B cell (primary cell): Measurements from ENCODE around the gene ADSS2. TPM values are rescaled to one million over a fixed set of nuclear protein-coding genes. Genes with fewer than 3 reads are reported as not detected.

Experiments used
- ATAC-seq: fragments of 200-7000 bp; cut with Tn5 transposase; one replicate; pipeline ENCODE4 v1.10.0; 2021; ENCODE audit warnings: low read depth, mild to moderate bottlenecking, moderate number of reproducible peaks, moderate library complexity
- CTCF ChIA-PET: fragments of 350-600 bp; sonication (Branson Sonifier 250); formaldehyde crosslinking; loops from one replicate; lab custom pipeline; 2021; ENCODE audit warnings: antibody characterized with exemption, inconsistent platforms; lab: Charles Lee
- POLR2A ChIA-PET: fragments of 350-600 bp; sonication (Branson Sonifier 250); formaldehyde crosslinking; loops from one replicate; lab custom pipeline; 2021; ENCODE audit warnings: antibody characterized with exemption; lab: Charles Lee
- DNase-seq: peaks from one replicate; pipeline ENCODE4 v3.0.0; 2013
- H2AFZ ChIP-seq: 2 replicates; pipeline ENCODE4 v1.6.1; 2012; ENCODE audit warnings: mild to moderate bottlenecking, low read depth, low read length; ENCODE audit not compliant: insufficient read depth, poor library complexity, severe bottlenecking
- H3K27ac ChIP-seq, 2 donors: 1 replicate in 1 of 2; 2 replicates in 1 of 2; pipeline ENCODE4 v1.5.1; 2012 to 2013; ENCODE audit warnings: low read length in 2 of 2, mild to moderate bottlenecking in 2 of 2, moderate library complexity in 1 of 2
- H3K27me3 ChIP-seq, 4 experiments: fragments of 200-600 bp in 1 of 4; sonication (generic) in 1 of 4; replicated peaks in 1 of 4; 1 replicate in 2 of 4; 2 replicates in 2 of 4; pipeline versions ENCODE4 v1.6.1 to v1.7.0; 2013 to 2016; ENCODE audit warnings: low read length in 3 of 4, mild to moderate bottlenecking in 2 of 4, mixed read lengths in 1 of 4, moderate library complexity in 1 of 4; ENCODE audit not compliant: insufficient read depth in 4 of 4, control insufficient read depth in 3 of 4; ENCODE audit errors: control extremely low read depth in 1 of 4
- H3K36me3 ChIP-seq, 2 experiments: replicated peaks in 1 of 2; 1 replicate in 1 of 2; 2 replicates in 1 of 2; pipeline versions ENCODE4 v1.6.1 to v1.7.1; 2013; ENCODE audit warnings: low read length in 1 of 2; ENCODE audit not compliant: insufficient read depth in 2 of 2, control insufficient read depth in 1 of 2; ENCODE audit errors: control extremely low read depth in 1 of 2, extremely low read depth in 1 of 2
- H3K4me1 ChIP-seq, 2 donors: fragments of 200-600 bp in 1 of 2; sonication (generic) in 1 of 2; 1 replicate in 1 of 2; 2 replicates in 1 of 2; pipeline versions ENCODE4 v1.5.1 to v1.6.1; 2013 to 2017; ENCODE audit warnings: low read length in 2 of 2; ENCODE audit not compliant: control insufficient read depth in 2 of 2, insufficient read depth in 2 of 2
- H3K4me2 ChIP-seq: replicated peaks from 2 replicates; pipeline ENCODE3; 2012; ENCODE audit warnings: mild to moderate bottlenecking, low read depth, low read length; ENCODE audit not compliant: poor library complexity, severe bottlenecking
- H3K4me3 ChIP-seq, 5 experiments: fragments of 200-600 bp in 1 of 5; sonication (generic) in 1 of 5; 1 replicate in 3 of 5; 2 replicates in 2 of 5; pipeline versions ENCODE4 v1.5.1 to v1.7.0; 2011 to 2016; ENCODE audit warnings: low read length in 4 of 5, mild to moderate bottlenecking in 4 of 5, low read depth in 2 of 5, control low read depth in 1 of 5, moderate library complexity in 1 of 5; ENCODE audit not compliant: insufficient read depth in 1 of 5; ENCODE audit errors: control extremely low read depth in 1 of 5, extremely low read depth in 1 of 5
- H3K79me2 ChIP-seq: fragments of 200-600 bp; sonication (generic); one replicate; pipeline ENCODE4 v1.6.0; 2016; ENCODE audit warnings: low read length; ENCODE audit not compliant: control insufficient read depth, insufficient read depth
- H3K9ac ChIP-seq: fragments of 200-600 bp; sonication (generic); 2 replicates; pipeline ENCODE4 v1.6.1; 2017; ENCODE audit warnings: mild to moderate bottlenecking, low read length, moderate library complexity
- H3K9me3 ChIP-seq, 3 donors: one replicate each; pipeline versions ENCODE4 v1.6.1 to v1.7.1; 2013; ENCODE audit warnings: low read length in 2 of 3; ENCODE audit not compliant: control insufficient read depth in 2 of 3, insufficient read depth in 1 of 3; ENCODE audit errors: control extremely low read depth in 1 of 3
- H4K20me1 ChIP-seq: 2 replicates; pipeline ENCODE4 v1.6.0; 2012; ENCODE audit warnings: mild to moderate bottlenecking, low read length; ENCODE audit not compliant: insufficient read depth, control insufficient read depth, poor library complexity, severe bottlenecking
- H3K27ac Mint-ChIP-seq: one replicate; pipeline ENCODE4 v1.8.0; 2021; ENCODE audit warnings: mixed read lengths
- H3K27me3 Mint-ChIP-seq: one replicate; pipeline ENCODE4 v1.8.0; 2021; ENCODE audit warnings: mixed read lengths
- H3K4me1 Mint-ChIP-seq: one replicate; pipeline ENCODE4 v1.8.0; 2021; ENCODE audit warnings: mixed read lengths
- H3K4me3 Mint-ChIP-seq: one replicate; pipeline ENCODE4 v1.8.0; 2021; ENCODE audit warnings: mixed read lengths
- H3K9me3 Mint-ChIP-seq: one replicate; pipeline ENCODE4 v1.8.0; 2022; ENCODE audit warnings: mixed read lengths; ENCODE audit not compliant: insufficient read depth
- CTCF ChIP-seq: fragments of 200-600 bp; IDR thresholded peaks from one replicate; pipeline ENCODE4 v1.8.0; 2022; ENCODE audit warnings: antibody characterized with exemption, mild to moderate bottlenecking
- EZH2 ChIP-seq: IDR thresholded peaks from 2 replicates; pipeline ENCODE4 v1.6.1; 2012; ENCODE audit warnings: borderline replicate concordance, low read depth, mild to moderate bottlenecking, moderate library complexity, low read length; ENCODE audit not compliant: insufficient read depth, poor library complexity, severe bottlenecking
- WGBS: methylation state at CpG from one replicate; pipeline ENCODE4 v1.1.5; 2013; ENCODE audit warnings: missing lambda C conversion rate; ENCODE audit not compliant: insufficient coverage; 5-methylcytosine and 5-hydroxymethylcytosine counted together
- intact Hi-C: fragments of 100-400 bp; cut with micrococcal nuclease; formaldehyde crosslinking; loops from one replicate; pipeline ENCODE4 v1.10.0; 2022
- polyA plus RNA-seq: library from polyadenylated mRNA; depleted of rRNA; stranded (reverse); fragments of >200 nt; gene quantifications from 2 replicates; pipeline ENCODE4 v1.2.3, GENCODE V29; 2012
- total RNA-seq, 2 donors: library from RNA; stranded (reverse); fragments of 120-200 nt in 1 of 2; gene quantifications; 1 replicate in 1 of 2; 2 replicates in 1 of 2; pipeline versions ENCODE4 v1.2.3 to v1.2.4, GENCODE V29; 2013 to 2022

ADSS2 gene
- total and polyA plus RNA-seq, 2 donors (not counting 1 experiment from before 2014, with no cell fraction given), result 13.0 to 48.4 TPM

- TF ChIP-seq EZH2, result no peak
- TF ChIP-seq CTCF, result no peak
- Mint-ChIP-seq H3K27ac (no peak overlapping the region), H3K4me3 (no peak overlapping the region), H3K4me1 (no peaks in the 10 kb centered on the region), H3K27me3 (no peaks in the 10 kb centered on the region), H3K9me3 (no peaks in the 10 kb centered on the region)
- Histone ChIP-seq H4K20me1 (no peaks in the 10 kb centered on the region), H3K9me3 (no peaks in the 10 kb centered on the region), H3K27me3 (no peaks in the 10 kb centered on the region), H3K27ac (no peak overlapping the region), H2AFZ (no peak overlapping the region), H3K79me2 (no peaks in the 10 kb centered on the region), H3K4me2 (no peak overlapping the region), H3K4me1 (no peaks in the 10 kb centered on the region), H3K36me3 (no peaks in the 10 kb centered on the region), H3K4me3 (no peak overlapping the region), H3K9ac (no peak overlapping the region)
- CTCF ChIA-PET, result no interaction called here
- WGBS, result no CpG with 5 or more reads among the region's 1 CpG
- ATAC-seq (no peak), DNase-seq (no peak)
- POLR2A ChIA-PET, result no interaction called here
- intact Hi-C loops, result no loop called here
Observed at GRCh38 chr1:244497805-244498204, 46.1 kb upstream of the ADSS2 start.

- Histone ChIP-seq H3K4me1 (no peaks in the 10 kb centered on the region), H3K79me2 (no peaks in the 10 kb centered on the region), H3K27me3 (no peaks in the 10 kb centered on the region), H3K9ac (no peak overlapping the region), H4K20me1 (no peaks in the 10 kb centered on the region), H3K9me3 (no peaks in the 10 kb centered on the region), H3K4me3 (no peak overlapping the region), H3K4me2 (no peak overlapping the region), H3K27ac (no peak overlapping the region), H3K36me3 (no peaks in the 10 kb centered on the region), H2AFZ (no peak overlapping the region)
- ATAC-seq (no peak), DNase-seq (no peak)
- WGBS, result 89% methylated on average over 1 of the region's 1 CpG
- POLR2A ChIA-PET, result no interaction called here
- no peak for TF ChIP-seq CTCF
- no peak for TF ChIP-seq EZH2
- Mint-ChIP-seq H3K4me1 (no peaks in the 10 kb centered on the region), H3K4me3 (no peak overlapping the region), H3K27ac (no peak overlapping the region), H3K9me3 (no peaks in the 10 kb centered on the region), H3K27me3 (no peaks in the 10 kb centered on the region)
- CTCF ChIA-PET, result no interaction called here
- intact Hi-C loops, result no loop called here
Observed at GRCh38 chr1:244496186-244496585, 44.5 kb upstream of the ADSS2 start.
